CD14-positive monocyte (primary cell): ENCODE measurements around the gene PTPRU. TPM values are rescaled to one million over a fixed set of nuclear protein-coding genes. Genes with fewer than 3 reads are reported as not detected.
A peak's percentile ranks its signal among the peaks of the same experiment; 100 is the strongest.

Experiments used
- DNase-seq, 3 donors: peaks; one replicate each; pipeline ENCODE4 v3.0.0-alpha.2; 2011 to 2022
- H2AFZ ChIP-seq: 2 replicates; pipeline ENCODE4 v1.6.0; 2012; ENCODE audit warnings: mild to moderate bottlenecking, low read depth, low read length, inconsistent platforms; ENCODE audit not compliant: insufficient read depth, poor library complexity, severe bottlenecking
- H3K27ac ChIP-seq, 2 donors: 1 replicate in 1 of 2; 2 replicates in 1 of 2; pipeline ENCODE4 v1.5.1; 2012 to 2013; ENCODE audit warnings: low read length in 2 of 2, control low read depth in 1 of 2, inconsistent platforms in 1 of 2, low read depth in 1 of 2, mild to moderate bottlenecking in 1 of 2
- H3K27me3 ChIP-seq, 2 donors: one replicate each; pipeline versions ENCODE4 v1.6.0 to v1.6.1; 2011 to 2013; ENCODE audit warnings: low read length in 2 of 2; ENCODE audit not compliant: control insufficient read depth in 2 of 2, insufficient read depth in 2 of 2
- H3K36me3 ChIP-seq, 2 donors: replicated peaks in 1 of 2; 1 replicate in 1 of 2; 2 replicates in 1 of 2; pipeline versions ENCODE4 v1.5.1 to v1.6.1; 2012 to 2013; ENCODE audit warnings: low read length in 2 of 2, control low read depth in 1 of 2, inconsistent platforms in 1 of 2, mild to moderate bottlenecking in 1 of 2; ENCODE audit not compliant: insufficient read depth in 2 of 2, control insufficient read depth in 1 of 2
- H3K4me1 ChIP-seq, 2 donors: 1 replicate in 1 of 2; 2 replicates in 1 of 2; pipeline versions ENCODE4 v1.5.1 to v1.6.1; 2012 to 2013; ENCODE audit warnings: low read length in 2 of 2, control low read depth in 1 of 2, inconsistent platforms in 1 of 2, mild to moderate bottlenecking in 1 of 2, moderate library complexity in 1 of 2; ENCODE audit not compliant: insufficient read depth in 2 of 2, control insufficient read depth in 1 of 2
- H3K4me2 ChIP-seq: replicated peaks from 2 replicates; pipeline ENCODE3; 2012; ENCODE audit warnings: low read length, moderate library complexity, mild to moderate bottlenecking; ENCODE audit not compliant: poor library complexity, severe bottlenecking; ENCODE audit errors: extremely low read depth
- H3K4me3 ChIP-seq, 3 experiments: fragments of 200-600 bp in 1 of 3; sonication (generic) in 1 of 3; replicated peaks in 1 of 3; 1 replicate in 2 of 3; 2 replicates in 1 of 3; pipeline ENCODE4 v1.5.1; 2011 to 2013; ENCODE audit warnings: low read length in 3 of 3, mild to moderate bottlenecking in 3 of 3, control low read depth in 2 of 3, low read depth in 2 of 3, inconsistent platforms in 1 of 3, moderate library complexity in 1 of 3
- H3K79me2 ChIP-seq: 2 replicates; pipeline ENCODE4 v1.6.0; 2012; ENCODE audit warnings: mild to moderate bottlenecking, control low read depth, inconsistent platforms, low read length, moderate library complexity; ENCODE audit not compliant: insufficient read depth
- H3K9ac ChIP-seq: 2 replicates; pipeline ENCODE4 v1.6.0; 2017; ENCODE audit warnings: low read length, mild to moderate bottlenecking; ENCODE audit not compliant: insufficient read depth, poor library complexity, severe bottlenecking
- H3K9me3 ChIP-seq, 2 donors: replicated peaks in 1 of 2; 1 replicate in 1 of 2; 2 replicates in 1 of 2; pipeline versions ENCODE4 v1.5.1 to v1.6.1; 2012 to 2013; ENCODE audit warnings: low read length in 2 of 2, control low read depth in 1 of 2; ENCODE audit not compliant: control insufficient read depth in 1 of 2, insufficient read depth in 1 of 2
- H4K20me1 ChIP-seq: 2 replicates; pipeline ENCODE4 v1.6.0; 2012; ENCODE audit warnings: mild to moderate bottlenecking, low read length, control low read depth, moderate library complexity; ENCODE audit not compliant: insufficient read depth
- H3K27ac Mint-ChIP-seq, 7 donors: one replicate each; pipeline ENCODE4 v1.8.0; 2020; ENCODE audit warnings: mild to moderate bottlenecking in 7 of 7, mixed read lengths in 7 of 7, moderate library complexity in 6 of 7, inconsistent platforms in 2 of 7
- H3K27me3 Mint-ChIP-seq, 3 donors: one replicate each; pipeline ENCODE4 v1.8.0; 2021 to 2022; ENCODE audit warnings: low read depth in 3 of 3, mild to moderate bottlenecking in 3 of 3, mixed read lengths in 3 of 3, moderate library complexity in 3 of 3, inconsistent platforms in 1 of 3
- H3K36me3 Mint-ChIP-seq, 2 donors: one replicate each; pipeline ENCODE4 v1.8.0; 2020; ENCODE audit warnings: mixed read lengths in 2 of 2, inconsistent platforms in 1 of 2, mild to moderate bottlenecking in 1 of 2
- H3K4me1 Mint-ChIP-seq: one replicate; pipeline ENCODE4 v1.8.0; 2020; ENCODE audit warnings: mild to moderate bottlenecking, mixed read lengths
- H3K4me3 Mint-ChIP-seq, 2 donors: one replicate each; pipeline ENCODE4 v1.8.0; 2020; ENCODE audit warnings: mild to moderate bottlenecking in 2 of 2, mixed read lengths in 2 of 2, moderate library complexity in 1 of 2
- H3K9me3 Mint-ChIP-seq, 7 donors: one replicate each; pipeline ENCODE4 v1.8.0; 2020 to 2022; ENCODE audit warnings: mixed read lengths in 7 of 7, mild to moderate bottlenecking in 6 of 7, moderate library complexity in 6 of 7, inconsistent platforms in 2 of 7
- WGBS: methylation state at CpG from one replicate; pipeline ENCODE4 v1.1.5; 2013; ENCODE audit warnings: missing lambda C conversion rate; ENCODE audit not compliant: insufficient coverage; 5-methylcytosine and 5-hydroxymethylcytosine counted together
- intact Hi-C, 2 donors: fragments of 100-400 bp; cut with micrococcal nuclease; formaldehyde crosslinking; loops; one replicate each; pipeline versions ENCODE4 v1.15.0 to v1.15.1; 2023
- polyA plus RNA-seq, 3 donors: library from polyadenylated mRNA; depleted of rRNA in 1 of 3; unstranded in 2 of 3; stranded (reverse) in 1 of 3; fragments of 300-500 nt in 2 of 3; fragments of >200 nt in 1 of 3; fragmentation: Illumina TruSeq in 2 of 3; gene quantifications; 1 replicate in 2 of 3; 2 replicates in 1 of 3; pipeline ENCODE4 v1.2.3, GENCODE V29; 2012 to 2021
- TF ChIP-seq, protein P1 (sequence below): fragments of 200-600 bp; IDR thresholded peaks from one replicate; pipeline ENCODE4 v1.8.0; 2022; ENCODE audit warnings: antibody characterized with exemption, mild to moderate bottlenecking

Gene PTPRU
- polyA plus RNA-seq, 3 donors = 0.42 to 1.4 TPM; not detected in 1

DNA sequence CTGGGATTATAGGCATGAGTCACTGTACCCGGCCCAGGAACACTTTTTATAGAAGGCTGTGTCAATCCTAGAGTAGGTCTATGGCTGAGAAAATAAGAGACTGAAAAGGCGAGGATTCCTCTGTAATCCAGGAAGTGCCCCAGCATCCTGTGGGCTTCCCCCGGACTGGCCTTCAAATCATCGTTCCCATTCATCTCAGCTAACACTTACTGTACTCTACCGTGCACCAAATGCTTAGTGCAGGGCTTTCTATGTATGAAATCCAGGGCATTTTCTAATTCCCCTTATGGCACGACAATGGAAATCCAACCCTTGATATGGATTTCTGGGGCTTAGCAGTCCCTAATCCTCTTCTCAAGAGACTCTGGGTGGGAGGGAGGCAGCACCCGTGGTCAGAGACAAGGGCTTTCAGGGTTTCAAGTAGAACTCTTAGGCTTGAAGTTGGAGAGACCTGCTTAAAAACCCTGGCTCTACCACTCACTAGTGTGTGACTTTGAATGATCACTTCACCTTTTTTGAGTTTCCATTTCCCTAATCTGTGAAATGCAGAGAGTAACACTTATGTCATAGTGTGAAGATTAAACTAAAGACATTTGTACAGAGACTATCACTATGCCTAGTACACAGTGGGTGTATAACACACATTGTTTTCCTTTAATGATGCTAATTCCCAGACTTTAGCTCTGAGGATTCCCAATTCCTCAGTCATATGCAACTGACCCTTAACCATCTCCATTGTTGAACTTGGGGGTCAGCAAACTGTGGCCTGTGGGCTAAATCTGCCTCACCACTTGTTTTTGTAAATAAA lies 25.8 kb upstream of the PTPRU start:
- intact Hi-C loops = no loop called here
- Histone ChIP-seq H3K9me3 (no peaks in the 10 kb centered on the region), H3K79me2 (no peaks in the 10 kb centered on the region), H2AFZ (no peak overlapping the region), H4K20me1 (no peaks in the 10 kb centered on the region), H3K9ac (no peak overlapping the region), H3K27ac (no peak overlapping the region), H3K36me3 (peaks cover 32 to 60% of the 10 kb centered on the region in 2 donors), H3K4me3 (no peak overlapping the region), H3K4me1 (no peaks in the 10 kb centered on the region), H3K4me2 (no peak overlapping the region), H3K27me3 (no peaks in the 10 kb centered on the region)
- Mint-ChIP-seq H3K9me3 (peaks cover 0 to 2% (median 0%) of the 10 kb centered on the region in 7 donors), H3K4me1 (no peaks in the 10 kb centered on the region), H3K36me3 (peaks cover 39 to 47% of the 10 kb centered on the region in 2 donors), H3K27ac (peak overlapping the region in 2 of 7 donors; percentile 15 to 66), H3K4me3 (no peak overlapping the region), H3K27me3 (no peaks in the 10 kb centered on the region)
- DNase-seq = no peak
- TF ChIP-seq, protein P1, sequence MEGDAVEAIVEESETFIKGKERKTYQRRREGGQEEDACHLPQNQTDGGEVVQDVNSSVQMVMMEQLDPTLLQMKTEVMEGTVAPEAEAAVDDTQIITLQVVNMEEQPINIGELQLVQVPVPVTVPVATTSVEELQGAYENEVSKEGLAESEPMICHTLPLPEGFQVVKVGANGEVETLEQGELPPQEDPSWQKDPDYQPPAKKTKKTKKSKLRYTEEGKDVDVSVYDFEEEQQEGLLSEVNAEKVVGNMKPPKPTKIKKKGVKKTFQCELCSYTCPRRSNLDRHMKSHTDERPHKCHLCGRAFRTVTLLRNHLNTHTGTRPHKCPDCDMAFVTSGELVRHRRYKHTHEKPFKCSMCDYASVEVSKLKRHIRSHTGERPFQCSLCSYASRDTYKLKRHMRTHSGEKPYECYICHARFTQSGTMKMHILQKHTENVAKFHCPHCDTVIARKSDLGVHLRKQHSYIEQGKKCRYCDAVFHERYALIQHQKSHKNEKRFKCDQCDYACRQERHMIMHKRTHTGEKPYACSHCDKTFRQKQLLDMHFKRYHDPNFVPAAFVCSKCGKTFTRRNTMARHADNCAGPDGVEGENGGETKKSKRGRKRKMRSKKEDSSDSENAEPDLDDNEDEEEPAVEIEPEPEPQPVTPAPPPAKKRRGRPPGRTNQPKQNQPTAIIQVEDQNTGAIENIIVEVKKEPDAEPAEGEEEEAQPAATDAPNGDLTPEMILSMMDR = no peak
- WGBS = 97% methylated on average over 5 of the region's 7 CpGs

DNA sequence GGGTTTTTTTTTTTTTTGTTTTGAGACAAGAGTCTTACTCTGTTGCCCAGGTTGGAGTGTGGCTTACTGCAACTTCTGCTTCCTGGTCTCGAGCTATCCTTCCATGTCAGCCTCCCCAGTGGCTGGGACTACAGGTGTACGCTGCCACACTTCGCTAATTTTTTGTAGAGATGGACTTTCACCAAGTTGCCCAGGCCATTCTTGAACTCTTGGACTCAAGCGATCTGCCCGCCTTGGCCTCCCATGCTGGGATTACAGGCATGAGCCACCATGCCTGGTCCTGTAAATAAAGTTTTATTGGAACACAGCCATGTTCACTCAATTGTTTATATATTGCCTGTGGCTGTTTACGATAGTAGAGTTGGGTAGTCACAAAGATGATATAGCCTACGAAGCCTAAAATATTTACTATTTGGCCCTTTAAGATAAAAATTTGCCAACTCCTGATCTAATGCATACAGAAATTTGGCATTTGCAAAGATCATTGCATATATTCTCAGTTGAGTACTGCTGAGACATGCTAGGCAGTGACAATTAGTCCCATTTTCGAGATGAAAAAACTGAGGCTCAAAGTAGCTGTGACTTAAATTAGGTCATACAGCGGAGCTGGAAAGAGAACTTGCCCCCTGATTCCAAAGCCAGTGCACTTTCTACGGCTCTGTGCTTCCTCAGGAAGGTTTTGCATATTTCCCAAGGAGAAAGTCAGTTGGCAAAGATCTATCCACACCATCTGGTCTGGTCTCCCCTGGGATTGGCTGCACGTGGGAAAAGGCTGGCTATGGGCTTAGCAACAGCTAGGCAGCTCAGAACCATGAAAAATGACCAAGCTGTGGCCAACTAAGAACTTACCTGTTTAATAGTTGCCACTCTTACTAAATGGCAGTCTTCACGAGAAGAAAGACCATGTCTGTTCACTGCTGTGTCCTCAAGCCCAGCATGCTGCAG lies 25.0 kb upstream of the PTPRU start:
- no peaks in the 10 kb centered on the region for H4K20me1 ChIP-seq
- Mint-ChIP-seq H3K9me3 (peaks cover 0 to 2% (median 0%) of the 10 kb centered on the region in 7 donors), H3K4me3 (no peak overlapping the region), H3K27me3 (no peaks in the 10 kb centered on the region), H3K27ac (no peak overlapping the region), H3K4me1 (no peaks in the 10 kb centered on the region), H3K36me3 (peaks cover 40 to 46% of the 10 kb centered on the region in 2 donors)
- no peaks in the 10 kb centered on the region for H3K79me2 ChIP-seq
- no peaks in the 10 kb centered on the region for H3K4me1 ChIP-seq
- H3K9ac ChIP-seq = no peak overlapping the region
- no peak overlapping the region for H3K4me2 ChIP-seq
- no peak overlapping the region for H2AFZ ChIP-seq
- no peaks in the 10 kb centered on the region for H3K9me3 ChIP-seq
- no peak overlapping the region for H3K4me3 ChIP-seq
- intact Hi-C loops = no loop called here
- no peak overlapping the region for H3K27ac ChIP-seq
- DNase-seq = no peak
- H3K27me3 ChIP-seq = no peaks in the 10 kb centered on the region
- TF ChIP-seq, protein P1 = no peak
- WGBS = 92% methylated on average over 10 of the region's 12 CpGs
- peaks cover 34 to 59% of the 10 kb centered on the region in 2 donors for H3K36me3 ChIP-seq
